Adrenal gland (tissue), 5 donors: ENCODE data around the gene BBX.

Experiments
- POLR2A ChIP-seq, 2 donors: fragments of 450-650 bp; IDR thresholded peaks; one replicate each; pipeline ENCODE4 v1.6.1; 2017; ENCODE audit warnings: antibody characterized with exemption in 2 of 2, mild to moderate bottlenecking in 2 of 2, moderate library complexity in 1 of 2
- TF ChIP-seq, protein P1 (sequence below), 6 experiments: fragments of 450-650 bp in 4 of 6; fragments of 200-600 bp in 2 of 6; sonication (generic) in 1 of 6; IDR thresholded peaks; 1 replicate in 5 of 6; 2 replicates in 1 of 6; pipeline versions ENCODE4 v1.5.1 to v1.8.0; 2016 to 2021; ENCODE audit warnings: antibody characterized with exemption in 6 of 6, mild to moderate bottlenecking in 2 of 6, moderate library complexity in 1 of 6
- donor health status: DM: no; HTN: no; CAD: no.

DNA sequence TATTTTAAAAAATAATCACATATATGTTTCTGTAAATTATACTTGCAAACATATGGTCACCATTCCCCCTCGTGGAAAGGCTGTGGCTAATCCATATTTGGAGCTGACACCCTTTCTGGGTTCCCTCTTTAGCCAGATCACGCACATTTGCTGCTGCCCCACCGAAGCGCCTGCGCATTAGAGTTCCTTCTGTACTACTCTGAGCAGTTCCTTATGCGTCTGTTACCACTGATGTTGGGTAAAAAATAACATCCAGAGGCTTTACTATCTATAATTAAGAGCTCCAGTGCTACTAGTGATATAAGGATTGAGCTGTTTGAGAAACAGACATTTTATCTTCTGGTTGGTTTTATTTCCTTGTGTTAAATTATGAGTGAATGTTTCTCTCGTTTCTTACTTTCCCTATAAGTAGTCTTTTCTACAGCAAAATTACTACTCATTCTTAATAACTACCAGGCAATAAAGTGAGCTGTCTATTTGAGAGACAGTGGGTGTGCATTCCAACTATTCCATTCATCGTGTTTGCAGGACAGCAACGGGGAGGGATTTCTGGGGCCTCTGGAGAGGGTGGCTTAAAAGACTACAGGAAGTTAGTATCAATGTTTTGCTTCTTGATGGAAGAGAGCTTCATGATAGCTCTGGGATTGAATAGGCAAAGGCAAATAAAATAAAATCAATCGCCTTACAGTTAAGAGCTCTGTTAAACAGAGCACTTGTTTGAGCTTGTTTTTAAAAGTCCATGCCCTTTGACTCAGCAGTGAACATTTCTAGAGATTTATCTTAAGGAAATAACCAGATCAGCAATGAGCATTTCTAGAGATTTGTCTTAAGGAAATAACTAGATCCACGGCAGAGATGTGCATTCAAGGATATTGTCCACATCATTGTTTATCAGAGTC, 322.9 kb downstream of the BBX start:
- TF ChIP-seq, protein P1, sequence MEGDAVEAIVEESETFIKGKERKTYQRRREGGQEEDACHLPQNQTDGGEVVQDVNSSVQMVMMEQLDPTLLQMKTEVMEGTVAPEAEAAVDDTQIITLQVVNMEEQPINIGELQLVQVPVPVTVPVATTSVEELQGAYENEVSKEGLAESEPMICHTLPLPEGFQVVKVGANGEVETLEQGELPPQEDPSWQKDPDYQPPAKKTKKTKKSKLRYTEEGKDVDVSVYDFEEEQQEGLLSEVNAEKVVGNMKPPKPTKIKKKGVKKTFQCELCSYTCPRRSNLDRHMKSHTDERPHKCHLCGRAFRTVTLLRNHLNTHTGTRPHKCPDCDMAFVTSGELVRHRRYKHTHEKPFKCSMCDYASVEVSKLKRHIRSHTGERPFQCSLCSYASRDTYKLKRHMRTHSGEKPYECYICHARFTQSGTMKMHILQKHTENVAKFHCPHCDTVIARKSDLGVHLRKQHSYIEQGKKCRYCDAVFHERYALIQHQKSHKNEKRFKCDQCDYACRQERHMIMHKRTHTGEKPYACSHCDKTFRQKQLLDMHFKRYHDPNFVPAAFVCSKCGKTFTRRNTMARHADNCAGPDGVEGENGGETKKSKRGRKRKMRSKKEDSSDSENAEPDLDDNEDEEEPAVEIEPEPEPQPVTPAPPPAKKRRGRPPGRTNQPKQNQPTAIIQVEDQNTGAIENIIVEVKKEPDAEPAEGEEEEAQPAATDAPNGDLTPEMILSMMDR (IDR thresholded peaks at IDR 0.05): no peak
- TF ChIP-seq POLR2A (IDR thresholded peaks at IDR 0.05): no peak
